Adrenal gland (tissue), 5 donors: Measurements from ENCODE around the gene IQCC.

Experiments
- POLR2A ChIP-seq, 2 donors: fragments of 450-650 bp; IDR thresholded peaks; one replicate each; pipeline ENCODE4 v1.6.1; 2017; ENCODE audit warnings: antibody characterized with exemption in 2 of 2, mild to moderate bottlenecking in 2 of 2, moderate library complexity in 1 of 2
- TF ChIP-seq, protein P1 (sequence below), 6 experiments: fragments of 450-650 bp in 4 of 6; fragments of 200-600 bp in 2 of 6; sonication (generic) in 1 of 6; IDR thresholded peaks; 1 replicate in 5 of 6; 2 replicates in 1 of 6; pipeline versions ENCODE4 v1.5.1 to v1.8.0; 2016 to 2021; ENCODE audit warnings: antibody characterized with exemption in 6 of 6, mild to moderate bottlenecking in 2 of 6, moderate library complexity in 1 of 6
- donor health status: DM: no; HTN: no; CAD: no.

DNA sequence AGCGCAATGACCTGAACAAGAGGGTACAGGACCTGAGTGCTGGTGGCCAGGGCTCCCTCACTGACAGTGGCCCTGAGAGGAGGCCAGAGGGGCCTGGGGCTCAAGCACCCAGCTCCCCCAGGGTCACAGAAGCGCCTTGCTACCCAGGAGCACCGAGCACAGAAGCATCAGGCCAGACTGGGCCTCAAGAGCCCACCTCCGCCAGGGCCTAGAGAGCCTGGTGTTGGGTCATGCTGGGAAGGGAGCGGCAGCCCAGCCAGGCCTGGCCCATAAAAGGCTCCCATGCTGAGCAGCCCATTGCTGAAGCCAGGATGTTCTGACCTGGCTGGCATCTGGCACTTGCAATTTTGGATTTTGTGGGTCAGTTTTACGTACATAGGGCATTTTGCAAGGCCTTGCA is 10.5 kb upstream of the IQCC start:
- TF ChIP-seq, protein P1, sequence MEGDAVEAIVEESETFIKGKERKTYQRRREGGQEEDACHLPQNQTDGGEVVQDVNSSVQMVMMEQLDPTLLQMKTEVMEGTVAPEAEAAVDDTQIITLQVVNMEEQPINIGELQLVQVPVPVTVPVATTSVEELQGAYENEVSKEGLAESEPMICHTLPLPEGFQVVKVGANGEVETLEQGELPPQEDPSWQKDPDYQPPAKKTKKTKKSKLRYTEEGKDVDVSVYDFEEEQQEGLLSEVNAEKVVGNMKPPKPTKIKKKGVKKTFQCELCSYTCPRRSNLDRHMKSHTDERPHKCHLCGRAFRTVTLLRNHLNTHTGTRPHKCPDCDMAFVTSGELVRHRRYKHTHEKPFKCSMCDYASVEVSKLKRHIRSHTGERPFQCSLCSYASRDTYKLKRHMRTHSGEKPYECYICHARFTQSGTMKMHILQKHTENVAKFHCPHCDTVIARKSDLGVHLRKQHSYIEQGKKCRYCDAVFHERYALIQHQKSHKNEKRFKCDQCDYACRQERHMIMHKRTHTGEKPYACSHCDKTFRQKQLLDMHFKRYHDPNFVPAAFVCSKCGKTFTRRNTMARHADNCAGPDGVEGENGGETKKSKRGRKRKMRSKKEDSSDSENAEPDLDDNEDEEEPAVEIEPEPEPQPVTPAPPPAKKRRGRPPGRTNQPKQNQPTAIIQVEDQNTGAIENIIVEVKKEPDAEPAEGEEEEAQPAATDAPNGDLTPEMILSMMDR (IDR thresholded peaks at IDR 0.05): no peak
- TF ChIP-seq POLR2A (IDR thresholded peaks at IDR 0.05): no peak
